ENCODE results near the gene CTXND1.

Gene CTXND1

GRCh38 chr15:80155001-80155377 lies 97.0 kb downstream of the CTXND1 start:
- in situ Hi-C loops (cut with HindIII; ENCODE audit: low pct_unique_long_range_greater_than_20kb, low sequenced_read_pairs): no loop called here
- DNase-seq (ENCODE audit: low read depth in 1 of 2, low spot score in 1 of 2): no peak
- no peak for TF ChIP-seq JUND (IDR thresholded peaks at IDR 0.05; ENCODE audit: low read depth)

- in situ Hi-C loops (cut with HindIII; ENCODE audit: low pct_unique_long_range_greater_than_20kb, low sequenced_read_pairs): no loop called here
- TF ChIP-seq JUND (IDR thresholded peaks at IDR 0.05; ENCODE audit: low read depth): no peak
Observed at GRCh38 chr15:80154336-80154735, 97.7 kb downstream of the CTXND1 start.

GRCh38 chr15:80153900-80154299 lies 98.1 kb downstream of the CTXND1 start:
- in situ Hi-C loops (cut with HindIII; ENCODE audit: low pct_unique_long_range_greater_than_20kb, low sequenced_read_pairs): no loop called here
- DNase-seq (ENCODE audit: low read depth in 1 of 2, low spot score in 1 of 2): no peak
- TF ChIP-seq JUND (IDR thresholded peaks at IDR 0.05; ENCODE audit: low read depth): no peak

More at GRCh38 chr15:80154336-80154735, 97.7 kb downstream of the CTXND1 start:
- DNase-seq (ENCODE audit: low read depth in 1 of 2, low spot score in 1 of 2): no peak

- in situ Hi-C loops (cut with HindIII; ENCODE audit: low pct_unique_long_range_greater_than_20kb, low sequenced_read_pairs): no loop called here
- DNase-seq (ENCODE audit: low read depth in 1 of 2, low spot score in 1 of 2): peak; percentile 42 to 82
- TF ChIP-seq JUND (IDR thresholded peaks at IDR 0.05; ENCODE audit: low read depth): no peak
Observed at GRCh38 chr15:80152896-80153876, 98.8 kb downstream of the CTXND1 start, which contains the start of gene FAH. Gene FAH, plus strand, starts transcription at chr15:80152999. Its CDS starts 56 bp downstream, at chr15:80153055.

GRCh38 chr15:80152180-80152895 lies 99.7 kb downstream of the CTXND1 start:
- no peak for TF ChIP-seq JUND (IDR thresholded peaks at IDR 0.05; ENCODE audit: low read depth)
- peak; percentile 83 to 98 for DNase-seq (ENCODE audit: low read depth in 1 of 2, low spot score in 1 of 2)
- in situ Hi-C loops (cut with HindIII; ENCODE audit: low pct_unique_long_range_greater_than_20kb, low sequenced_read_pairs): no loop called here

- in situ Hi-C loops (cut with HindIII; ENCODE audit: low pct_unique_long_range_greater_than_20kb, low sequenced_read_pairs): no loop called here
- no peak for DNase-seq (ENCODE audit: low read depth in 1 of 2, low spot score in 1 of 2)
- no peak for TF ChIP-seq JUND (IDR thresholded peaks at IDR 0.05; ENCODE audit: low read depth)
Observed at GRCh38 chr15:80151576-80151975, 100.4 kb downstream of the CTXND1 start.

GRCh38 chr15:80151148-80151547 lies 100.9 kb downstream of the CTXND1 start:
- no peak for TF ChIP-seq JUND (IDR thresholded peaks at IDR 0.05; ENCODE audit: low read depth)
- in situ Hi-C loops (cut with HindIII; ENCODE audit: low pct_unique_long_range_greater_than_20kb, low sequenced_read_pairs): no loop called here
- DNase-seq (ENCODE audit: low read depth in 1 of 2, low spot score in 1 of 2): no peak

Measured in T47D (cell line).